Endothelial cell of umbilical vein (primary cell): ENCODE measurements around the gene CEP72. TPM values are rescaled to one million over a fixed set of nuclear protein-coding genes. Genes with fewer than 3 reads are reported as not detected.

ENCODE experiments used
- BruUV-seq: library from RNA; stranded (reverse); fragments of 400-500 nt; replicated peaks from 2 replicates; lab custom pipeline; 2021; lab: Mats Ljungman, UMichigan
- CTCF ChIA-PET: fragments of 300-600, 350-600 bp; sonication (Branson Sonifier 250); formaldehyde crosslinking; loops from one replicate; lab custom pipeline; 2021; ENCODE audit warnings: antibody characterized with exemption, inconsistent platforms; lab: Charles Lee
- POLR2A ChIA-PET: fragments of 300-600, 350-600 bp; sonication (Branson Sonifier 250); formaldehyde crosslinking; loops from one replicate; lab custom pipeline; 2021; ENCODE audit warnings: antibody characterized with exemption, inconsistent platforms; lab: Charles Lee
- DNase-seq: peaks from one replicate; pipeline ENCODE4 v3.0.0-alpha.2; 2011; ENCODE audit warnings: low read depth, low spot score
- FAIRE-seq: peaks from 2 replicates; lab custom pipeline; 2011; peaks lifted over from hg19 to GRCh38; lab: Jason Lieb, UNC
- H2AFZ ChIP-seq: 2 replicates; pipeline ENCODE4 v1.6.0; 2012; ENCODE audit warnings: low read depth, low read length, control low read depth, inconsistent platforms
- H3K27ac ChIP-seq: 2 replicates; pipeline ENCODE4 v1.5.1; 2011; ENCODE audit warnings: low read depth, mild to moderate bottlenecking, control low read depth, low read length, moderate library complexity; ENCODE audit not compliant: insufficient read depth
- H3K27me3 ChIP-seq, 2 experiments: 2 replicates each; pipeline versions ENCODE4 v1.6.0 to v1.6.1; 2011; ENCODE audit warnings: low read length in 2 of 2, mixed read lengths in 1 of 2; ENCODE audit not compliant: control insufficient read depth in 2 of 2, insufficient read depth in 2 of 2
- H3K36me3 ChIP-seq, 2 experiments: 2 replicates in 1 of 2; 3 replicates in 1 of 2; pipeline ENCODE4 v1.5.1; 2011; ENCODE audit warnings: low read length in 2 of 2, mild to moderate bottlenecking in 1 of 2, moderate library complexity in 1 of 2; ENCODE audit not compliant: control insufficient read depth in 2 of 2, insufficient read depth in 2 of 2; ENCODE audit errors: extremely low read depth in 1 of 2
- H3K4me1 ChIP-seq: 3 replicates; pipeline ENCODE4 v1.5.1; 2011; ENCODE audit warnings: mild to moderate bottlenecking, low read length; ENCODE audit not compliant: control insufficient read depth, insufficient read depth; ENCODE audit errors: extremely low read depth
- H3K4me2 ChIP-seq: 2 replicates; pipeline ENCODE4 v1.6.1; 2011; ENCODE audit warnings: low read length, control low read depth, mixed read lengths; ENCODE audit not compliant: insufficient read depth
- H3K4me3 ChIP-seq, 3 experiments: fragments of 200-600 bp in 1 of 3; sonication (generic), shearing (Covaris generic) in 1 of 3; replicated peaks in 1 of 3; 2 replicates each; pipeline ENCODE4 v1.5.1; 2011 to 2016; ENCODE audit warnings: control low read depth in 3 of 3, low read length in 3 of 3, mild to moderate bottlenecking in 2 of 3, inconsistent platforms in 1 of 3, low read depth in 1 of 3, moderate library complexity in 1 of 3; ENCODE audit not compliant: insufficient read depth in 1 of 3
- H3K79me2 ChIP-seq: 2 replicates; pipeline ENCODE4 v1.6.0; 2012; ENCODE audit warnings: low read length, inconsistent platforms; ENCODE audit not compliant: control insufficient read depth, insufficient read depth
- H3K9ac ChIP-seq: replicated peaks from 2 replicates; pipeline ENCODE3; 2011; ENCODE audit warnings: low read length, control low read depth; ENCODE audit not compliant: insufficient read depth; ENCODE audit errors: extremely low read depth
- H3K9me1 ChIP-seq: replicated peaks from 3 replicates; pipeline ENCODE4 v1.6.0; 2011; ENCODE audit warnings: mild to moderate bottlenecking, low read length; ENCODE audit not compliant: control insufficient read depth, insufficient read depth; ENCODE audit errors: extremely low read depth
- H3K9me3 ChIP-seq: replicated peaks from 2 replicates; pipeline ENCODE4 v1.5.1; 2012; ENCODE audit warnings: low read length, inconsistent platforms; ENCODE audit not compliant: control insufficient read depth, insufficient read depth
- H4K20me1 ChIP-seq: replicated peaks from 2 replicates; pipeline ENCODE3; 2011; ENCODE audit warnings: mild to moderate bottlenecking, low read length; ENCODE audit not compliant: control insufficient read depth, insufficient read depth; ENCODE audit errors: extremely low read depth
- CTCF ChIP-seq, 2 donors: IDR thresholded peaks; 1 replicate in 1 of 2; 2 replicates in 1 of 2; pipeline ENCODE4 v1.5.1; 2011; ENCODE audit warnings: low read length in 2 of 2, mild to moderate bottlenecking in 2 of 2, moderate library complexity in 2 of 2, control low read depth in 1 of 2, inconsistent platforms in 1 of 2, low read depth in 1 of 2; ENCODE audit not compliant: insufficient read depth in 1 of 2; ENCODE audit errors: extremely low read depth in 1 of 2
- EZH2 ChIP-seq: IDR thresholded peaks from 2 replicates; pipeline ENCODE4 v1.6.1; 2012; ENCODE audit warnings: borderline replicate concordance, low read depth, mild to moderate bottlenecking, moderate library complexity, low read length, inconsistent platforms; ENCODE audit not compliant: severe bottlenecking
- FOS ChIP-seq: IDR thresholded peaks from 2 replicates; pipeline ENCODE4 v1.6.1; 2011; ENCODE audit warnings: mild to moderate bottlenecking, low read length, moderate library complexity, borderline replicate concordance; ENCODE audit not compliant: insufficient read depth
- GATA2 ChIP-seq: IDR thresholded peaks from 2 replicates; pipeline ENCODE4 v1.7.0; 2011; ENCODE audit warnings: low read depth, mild to moderate bottlenecking, moderate library complexity, mixed read lengths, low read length; ENCODE audit not compliant: insufficient read length, insufficient read depth
- JUN ChIP-seq: IDR thresholded peaks from 2 replicates; pipeline ENCODE4 v1.6.1; 2011; ENCODE audit warnings: borderline replicate concordance, low read depth; ENCODE audit not compliant: insufficient read length, insufficient read depth
- MAX ChIP-seq: IDR thresholded peaks from 2 replicates; pipeline ENCODE4 v1.6.1; 2011; ENCODE audit not compliant: insufficient read depth, insufficient read length
- MYC ChIP-seq: IDR thresholded peaks from one replicate; pipeline ENCODE4 v1.6.1; 2011; ENCODE audit warnings: mild to moderate bottlenecking, low read depth, low read length
- POLR2A ChIP-seq: IDR thresholded peaks from 2 replicates; pipeline ENCODE4 v1.6.1; 2012; ENCODE audit warnings: low read depth, mild to moderate bottlenecking, control low read depth, low read length
- POLR2AphosphoS5 ChIP-seq: IDR thresholded peaks from 2 replicates; pipeline ENCODE4 v1.6.1; 2012; ENCODE audit warnings: low read depth, mild to moderate bottlenecking, control low read depth, low read length, moderate library complexity; ENCODE audit not compliant: insufficient read depth
- dilution Hi-C: fragments of 300-500 bp; cut with MboI; formaldehyde crosslinking; loops from one replicate; pipeline ENCODE4 v1.15.0; 2019; ENCODE audit warnings: low sequenced_read_pairs; ENCODE audit not compliant: extremely low pct_ligation_motif_present
- intact Hi-C: fragments of 100-400 bp; cut with micrococcal nuclease; formaldehyde crosslinking; loops from one replicate; pipeline ENCODE4 v1.10.0; 2022
- polyA plus RNA-seq, 4 experiments: library from polyadenylated mRNA; depleted of rRNA in 3 of 4; stranded (reverse) in 3 of 4; unstranded in 1 of 4; fragments of >200 nt; gene quantifications; 2 replicates each; pipeline versions ENCODE4 v1.2.1 to v1.2.3, GENCODE V29; 2011 to 2012; ENCODE audit warnings: missing spikeins in 1 of 4
- total RNA-seq: library from RNA; stranded (reverse); gene quantifications from 2 replicates; pipeline ENCODE4 v1.2.3, GENCODE V29; 2021

CEP72 gene
- total and polyA plus RNA-seq, 2 donors (not counting 3 experiments of a cell fraction or from before 2014, with no cell fraction given), result 2.9 to 9.5 TPM

- Histone ChIP-seq H3K36me3 (no peaks in the 10 kb centered on the region), H3K9me3 (no peaks in the 10 kb centered on the region), H2AFZ (no peak overlapping the region), H4K20me1 (no peaks in the 10 kb centered on the region), H3K4me2 (no peak overlapping the region), H3K9ac (no peak overlapping the region), H3K9me1 (no peaks in the 10 kb centered on the region), H3K4me1 (no peaks in the 10 kb centered on the region), H3K79me2 (no peaks in the 10 kb centered on the region), H3K27ac (no peak overlapping the region), H3K4me3 (no peak overlapping the region), H3K27me3 (peaks cover 6 to 19% of the 10 kb centered on the region in 2 experiments)
- CTCF ChIA-PET, result no interaction called here
- no peak for FAIRE-seq
- TF ChIP-seq MAX, result no peak
- TF ChIP-seq MYC, result no peak
- TF ChIP-seq POLR2A, result no peak
- no peak for TF ChIP-seq JUN
- TF ChIP-seq EZH2, result no peak
- TF ChIP-seq POLR2AphosphoS5, result no peak
- TF ChIP-seq GATA2, result no peak
- TF ChIP-seq CTCF (IDR thresholded peaks at IDR 0.05; ENCODE audit: extremely low read depth in 1 of 2, insufficient read depth in 1 of 2, low read depth in 1 of 2, low read length in 2 of 2), result no peak
- no peak for TF ChIP-seq FOS
- no peak for DNase-seq
- intact Hi-C loops (no loop called here), dilution Hi-C loops (no loop called here)
- BruUV-seq, result no TSS peak
- POLR2A ChIA-PET, result no interaction called here
Measured at GRCh38 chr5:592158-592557, 20.0 kb upstream of the CEP72 start.
